Karpas-422 (cell line): ENCODE results near the gene YIPF1. TPM values are rescaled to one million over a fixed set of nuclear protein-coding genes. Genes with fewer than 3 reads are reported as not detected.

Source experiments
- DNase-seq: peaks from one replicate; pipeline ENCODE4 v3.0.0-alpha.2; 2015
- H2AFZ ChIP-seq: fragments of 200-600 bp; sonication (generic); 2 replicates; pipeline ENCODE4 v1.6.1; 2014; ENCODE audit warnings: antibody characterized with exemption, low read length, mixed read lengths
- H3K27ac ChIP-seq: fragments of 200-600 bp; sonication (generic); 2 replicates; pipeline ENCODE4 v1.5.1; 2014; ENCODE audit warnings: mild to moderate bottlenecking, low read length, moderate library complexity
- H3K27me3 ChIP-seq: fragments of 200-600 bp; sonication (generic); 2 replicates; pipeline ENCODE4 v1.6.1; 2014; ENCODE audit warnings: low read length, mixed read lengths
- H3K36me3 ChIP-seq: fragments of 200-600 bp; sonication (generic); 2 replicates; pipeline ENCODE4 v1.6.1; 2014; ENCODE audit warnings: low read length, mixed read lengths; ENCODE audit not compliant: insufficient read depth
- H3K4me1 ChIP-seq: fragments of 200-600 bp; sonication (generic); 2 replicates; pipeline ENCODE4 v1.6.1; 2014; ENCODE audit warnings: mild to moderate bottlenecking, low read length, mixed read lengths
- H3K4me2 ChIP-seq: fragments of 200-600 bp; sonication (generic); 2 replicates; pipeline ENCODE4 v1.6.1; 2014; ENCODE audit warnings: low read length, low read depth, mild to moderate bottlenecking; ENCODE audit not compliant: poor library complexity, severe bottlenecking
- H3K4me3 ChIP-seq: fragments of 200-600 bp; sonication (generic); 2 replicates; pipeline ENCODE4 v1.5.1; 2014; ENCODE audit warnings: mild to moderate bottlenecking, antibody characterized with exemption, low read length, mixed read lengths
- H3K79me2 ChIP-seq: fragments of 200-600 bp; sonication (generic); 2 replicates; pipeline ENCODE4 v1.6.1; 2014; ENCODE audit warnings: mild to moderate bottlenecking, low read length, mixed read lengths
- H3K9ac ChIP-seq: fragments of 200-600 bp; sonication (generic); 2 replicates; pipeline ENCODE4 v1.6.0; 2014; ENCODE audit warnings: low read length
- H3K9me2 ChIP-seq: fragments of 200-600 bp; sonication (generic), shearing (Covaris generic); replicated peaks from 2 replicates; pipeline ENCODE4 v1.6.0; 2014; ENCODE audit warnings: mild to moderate bottlenecking, low read length, moderate library complexity; ENCODE audit not compliant: insufficient read depth
- H3K9me3 ChIP-seq: fragments of 300-700, 200-600 bp; sonication (generic); 2 replicates; pipeline ENCODE4 v1.6.1; 2014; ENCODE audit warnings: low read length, mixed read lengths
- H4K20me1 ChIP-seq: fragments of 200-600 bp; sonication (generic); 2 replicates; pipeline ENCODE4 v1.6.1; 2014; ENCODE audit warnings: mild to moderate bottlenecking, antibody characterized with exemption, low read length, low read depth; ENCODE audit not compliant: insufficient read depth
- total RNA-seq: library from RNA; depleted of rRNA; stranded (reverse); fragments of >200 nt; shearing (Covaris generic); gene quantifications from 2 replicates; pipeline ENCODE4 v1.2.3, GENCODE V29; 2014; ENCODE audit warnings: low replicate concordance

YIPF1 gene
- total RNA-seq, 1 experiment from 2014 or later = 87.4 TPM

DNA sequence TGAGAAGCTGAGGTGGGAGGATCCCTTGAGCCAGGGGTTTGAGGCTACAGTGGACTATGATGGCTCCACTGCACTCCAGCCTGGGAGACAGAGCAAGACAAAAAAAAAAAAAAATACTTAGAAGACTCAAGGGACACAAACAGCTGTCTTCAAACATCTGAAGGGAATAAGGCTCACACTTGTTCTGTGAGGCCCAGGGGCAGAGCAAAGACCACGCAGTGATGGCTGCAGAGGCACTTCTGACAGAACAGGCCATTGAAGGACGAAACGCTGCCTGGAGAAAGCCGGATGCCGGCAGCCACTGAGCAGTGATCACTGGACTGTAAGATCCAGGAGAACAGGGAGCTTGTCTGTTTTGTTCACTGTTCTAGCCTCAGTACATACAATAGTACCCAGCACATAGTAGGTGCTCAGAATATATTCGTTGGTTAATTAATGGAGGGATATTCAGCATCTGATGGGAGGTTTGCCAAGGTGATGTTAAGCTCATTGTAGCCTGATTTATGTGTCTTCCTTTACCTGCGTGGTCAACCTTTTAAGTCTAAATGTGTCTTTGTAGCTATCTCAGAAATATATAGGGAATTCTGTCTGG, 39.4 kb downstream of the YIPF1 start:
- no peak overlapping the region for H3K9ac ChIP-seq
- H3K36me3 ChIP-seq = 0 out of 2 replicates have a peak, but pooled peaks cover 4% of the 10 kb centered on the region
- no peaks in the 10 kb centered on the region for H3K27me3 ChIP-seq
- H3K79me2 ChIP-seq = no peaks in the 10 kb centered on the region
- H3K9me3 ChIP-seq = no peaks in the 10 kb centered on the region
- no peaks in the 10 kb centered on the region for H3K4me1 ChIP-seq
- no peak overlapping the region for H2AFZ ChIP-seq
- H3K4me2 ChIP-seq = no peak overlapping the region
- no peaks in the 10 kb centered on the region for H3K9me2 ChIP-seq
- H3K27ac ChIP-seq = no peak overlapping the region
- DNase-seq = no peak
- H3K4me3 ChIP-seq = no peak overlapping the region
- H4K20me1 ChIP-seq = no peaks in the 10 kb centered on the region

DNA sequence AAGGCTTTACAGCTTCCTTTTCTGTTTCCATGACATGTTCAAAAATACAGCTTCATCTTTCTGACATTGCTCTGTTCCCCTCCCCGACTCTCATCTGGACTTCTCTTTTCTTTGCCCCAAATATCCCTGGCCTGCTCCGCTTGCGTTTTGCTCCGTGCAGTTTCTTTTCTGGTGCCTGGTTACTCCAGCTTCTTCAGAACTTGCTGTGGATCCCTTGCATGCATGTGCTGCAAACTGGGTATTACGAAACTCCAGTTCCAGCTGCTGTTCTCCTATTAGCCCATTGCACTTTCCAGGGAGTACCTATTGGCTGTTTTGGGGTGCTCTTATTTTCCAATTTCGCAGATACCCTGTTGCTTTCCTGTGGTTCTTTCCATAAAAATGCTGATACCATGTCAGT, 41.6 kb downstream of the YIPF1 start:
- no peak overlapping the region for H3K4me3 ChIP-seq
- DNase-seq = no peak
- no peak overlapping the region for H3K27ac ChIP-seq
- H3K4me1 ChIP-seq = no peaks in the 10 kb centered on the region
- H3K36me3 ChIP-seq = 0 out of 2 replicates have a peak, but pooled peaks cover 4% of the 10 kb centered on the region
- no peak overlapping the region for H3K9ac ChIP-seq
- H3K4me2 ChIP-seq = no peak overlapping the region
- H3K79me2 ChIP-seq = no peaks in the 10 kb centered on the region
- H3K27me3 ChIP-seq = no peaks in the 10 kb centered on the region
- no peak overlapping the region for H2AFZ ChIP-seq
- no peaks in the 10 kb centered on the region for H3K9me3 ChIP-seq
- no peaks in the 10 kb centered on the region for H3K9me2 ChIP-seq
- H4K20me1 ChIP-seq = no peaks in the 10 kb centered on the region

DNA sequence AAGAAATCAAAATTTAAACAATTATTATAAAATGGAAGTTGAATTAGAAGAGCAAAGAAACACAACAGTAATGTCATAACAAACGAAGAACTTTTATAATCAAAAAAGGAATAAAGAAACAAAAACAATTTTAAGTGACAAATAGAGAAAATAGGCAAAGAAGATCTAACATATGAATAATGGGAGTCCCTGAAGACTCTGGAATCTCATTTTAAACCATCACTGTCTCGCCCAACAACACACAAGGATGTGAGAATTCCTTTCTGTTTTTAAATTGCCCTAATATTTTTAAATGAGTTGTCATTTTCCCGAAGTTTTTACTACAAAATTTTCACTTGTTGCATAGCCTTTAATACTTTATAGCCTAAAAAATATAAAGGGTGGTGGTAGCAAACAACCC, 47.2 kb downstream of the YIPF1 start:
- Histone ChIP-seq H3K4me3 (no peak overlapping the region), H3K9me2 (no peaks in the 10 kb centered on the region), H2AFZ (no peak overlapping the region), H3K9me3 (no peaks in the 10 kb centered on the region), H3K36me3 (no peaks in the 10 kb centered on the region), H3K9ac (no peak overlapping the region), H3K4me1 (peaks cover 10% of the 10 kb centered on the region), H3K27me3 (no peaks in the 10 kb centered on the region), H3K27ac (no peak overlapping the region), H4K20me1 (no peaks in the 10 kb centered on the region), H3K4me2 (no peak overlapping the region), H3K79me2 (peaks cover 10% of the 10 kb centered on the region)
- no peak for DNase-seq

DNA sequence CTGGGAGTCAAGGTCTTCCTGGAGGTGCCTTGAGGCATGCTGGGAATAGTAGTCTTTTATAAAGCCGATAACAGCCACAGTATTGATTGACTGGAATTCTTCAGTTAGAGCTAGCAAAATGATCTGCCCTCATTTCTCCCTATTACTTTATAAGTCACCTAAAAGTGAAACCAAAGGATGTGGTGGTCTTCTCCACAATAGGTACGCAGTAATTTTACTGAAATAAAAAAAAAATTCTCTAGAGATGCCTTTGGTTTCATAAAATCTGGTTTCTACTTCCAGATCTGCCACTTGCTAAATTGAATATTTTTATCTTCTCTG, 51.0 kb downstream of the YIPF1 start:
- Histone ChIP-seq H4K20me1 (no peaks in the 10 kb centered on the region), H3K4me2 (peak overlapping the region; percentile 61), H3K79me2 (peaks cover 47% of the 10 kb centered on the region), H3K9me2 (no peaks in the 10 kb centered on the region), H3K9me3 (no peaks in the 10 kb centered on the region), H3K4me3 (peak overlapping the region; percentile 84), H3K36me3 (peaks cover 14% of the 10 kb centered on the region; the same call in 1 of the 2 replicates), H3K27me3 (no peaks in the 10 kb centered on the region), H2AFZ (peak overlapping the region; percentile 94), H3K9ac (peak overlapping the region; percentile 84), H3K27ac (peak overlapping the region; percentile 96; the same call in 1 of the 2 replicates), H3K4me1 (peaks cover 45% of the 10 kb centered on the region)
- DNase-seq = no peak

DNA sequence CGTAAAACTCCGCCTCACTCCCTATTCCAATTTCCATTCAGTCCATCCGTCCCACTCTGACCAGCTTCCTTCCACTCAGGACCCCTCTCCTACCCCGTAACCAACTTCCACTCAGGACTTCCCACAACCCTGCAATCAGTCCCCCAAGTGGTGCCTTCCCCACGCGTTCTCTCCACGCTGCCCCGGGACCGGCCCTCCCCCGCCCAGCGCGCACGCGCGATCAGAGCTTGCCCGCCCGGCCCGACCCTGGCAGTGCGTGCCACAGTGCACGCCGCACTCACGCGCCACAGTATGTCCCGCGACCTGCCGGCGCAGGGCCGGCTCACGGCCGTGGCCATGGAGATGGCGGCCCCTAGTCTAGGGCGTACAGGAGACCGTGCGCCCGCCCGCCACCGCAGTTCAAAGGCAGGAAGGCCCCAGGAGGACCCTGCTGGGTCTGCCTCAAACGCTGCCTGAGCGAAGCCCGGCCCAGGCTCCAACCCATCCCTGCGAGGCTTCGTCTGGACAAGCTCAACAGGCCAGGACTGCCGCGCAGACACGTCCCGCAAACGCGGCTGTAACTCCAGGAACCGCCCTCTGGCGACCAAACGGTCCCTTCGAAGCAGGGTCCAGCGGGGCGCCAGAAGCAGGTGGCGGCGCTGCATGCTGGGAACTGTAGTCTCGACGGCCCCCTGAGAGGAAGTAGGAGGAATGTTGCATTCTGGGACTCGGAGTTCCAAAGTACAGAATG, 51.5 kb downstream of the YIPF1 start, which contains the start of gene NDC1:
NDC1 (minus strand) TSS at position 373 of the 730 bp plus-strand sequence; CDS start at position 338, 35 bp downstream.
- Histone ChIP-seq H3K9me2 (no peaks in the 10 kb centered on the region), H2AFZ (peak within 1 kb of the TSS; percentile 94), H3K9ac (peak within 1 kb of the TSS; percentile 84), H4K20me1 (no peaks in the 10 kb centered on the region), H3K79me2 (peaks cover 52% of the 10 kb centered on the region), H3K27ac (peak within 1 kb of the TSS; percentile 96), H3K4me3 (peak within 1 kb of the TSS; percentile 84), H3K27me3 (no peaks in the 10 kb centered on the region), H3K4me1 (peaks cover 50% of the 10 kb centered on the region), H3K4me2 (peak within 1 kb of the TSS; percentile 61), H3K36me3 (peaks cover 18% of the 10 kb centered on the region; the same call in 1 of the 2 replicates), H3K9me3 (no peaks in the 10 kb centered on the region)
- DNase-seq = peak; percentile 97

DNA sequence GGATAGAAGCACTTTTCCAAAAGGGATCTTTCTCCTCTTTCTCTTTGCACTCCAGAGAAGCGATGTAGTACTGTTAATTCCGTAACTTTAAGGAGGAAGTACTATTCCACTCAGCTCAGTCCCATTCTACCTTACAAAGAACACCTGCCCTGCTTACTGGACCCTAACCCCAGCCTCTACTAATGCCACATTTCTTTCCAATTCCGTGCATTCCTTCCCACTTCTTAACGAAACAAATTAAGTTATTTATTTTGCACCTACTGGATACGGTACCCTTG, 52.0 kb downstream of the YIPF1 start:
- Histone ChIP-seq H3K9me3 (no peaks in the 10 kb centered on the region), H3K9ac (peak overlapping the region; percentile 84), H3K27me3 (no peaks in the 10 kb centered on the region), H3K27ac (peak overlapping the region; percentile 96), H3K4me3 (peak overlapping the region; percentile 84), H3K4me1 (peaks cover 51% of the 10 kb centered on the region), H2AFZ (no peak overlapping the region), H4K20me1 (no peaks in the 10 kb centered on the region), H3K9me2 (no peaks in the 10 kb centered on the region), H3K36me3 (peaks cover 23% of the 10 kb centered on the region; the same call in 1 of the 2 replicates), H3K79me2 (peaks cover 57% of the 10 kb centered on the region), H3K4me2 (peak overlapping the region; percentile 61)
- no peak for DNase-seq

DNA sequence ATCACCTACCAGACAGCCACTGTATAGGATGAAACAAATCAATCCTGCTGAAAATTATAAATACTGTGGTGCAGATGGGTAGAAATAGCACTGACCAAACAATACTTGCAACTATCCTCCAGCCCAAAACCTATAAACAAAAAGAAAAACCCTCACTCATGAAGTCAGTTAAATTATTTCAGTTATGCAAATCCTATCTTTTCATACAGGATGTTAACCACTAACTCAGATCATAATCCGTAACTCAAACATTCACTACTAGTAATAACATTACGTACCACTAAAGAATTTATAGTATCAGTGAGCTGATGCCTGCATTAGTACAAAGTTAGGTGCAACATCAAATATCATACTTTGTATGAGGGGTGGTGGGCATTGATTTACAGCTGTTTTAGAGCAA, 54.1 kb downstream of the YIPF1 start:
- peaks cover 47% of the 10 kb centered on the region for H3K4me1 ChIP-seq
- peaks cover 33% of the 10 kb centered on the region; the same call in 1 of the 2 replicates for H3K36me3 ChIP-seq
- peaks cover 71% of the 10 kb centered on the region for H3K79me2 ChIP-seq
- no peaks in the 10 kb centered on the region for H3K9me2 ChIP-seq
- H3K27me3 ChIP-seq = no peaks in the 10 kb centered on the region
- H3K9ac ChIP-seq = peak overlapping the region; percentile 84
- H3K4me2 ChIP-seq = peak overlapping the region; percentile 61
- H3K4me3 ChIP-seq = peak overlapping the region; percentile 84
- DNase-seq = peak; percentile 69
- H4K20me1 ChIP-seq = no peaks in the 10 kb centered on the region
- no peak overlapping the region for H2AFZ ChIP-seq
- H3K9me3 ChIP-seq = no peaks in the 10 kb centered on the region
- peak overlapping the region; percentile 96 for H3K27ac ChIP-seq

DNA sequence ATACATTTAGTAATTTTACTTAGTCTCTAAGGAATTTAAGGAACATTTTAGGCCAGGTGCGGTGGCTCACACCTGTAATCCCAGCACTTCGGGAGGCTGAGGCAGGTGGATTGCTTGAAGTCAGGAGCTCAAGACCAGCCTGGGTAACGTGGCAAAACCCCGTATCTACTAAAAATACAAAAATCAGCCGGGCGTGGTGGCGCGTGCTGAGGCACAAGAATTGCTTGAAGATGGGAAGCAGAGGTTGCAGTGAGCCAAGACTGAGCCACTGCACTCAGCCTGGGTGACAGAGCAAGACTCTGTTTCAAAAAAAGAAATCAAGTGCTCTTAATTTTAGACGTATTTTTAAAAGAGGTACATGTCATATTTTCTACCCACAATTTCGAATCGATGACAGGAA, 54.8 kb downstream of the YIPF1 start:
- Histone ChIP-seq H3K27ac (peak overlapping the region; percentile 96), H3K36me3 (peaks cover 33% of the 10 kb centered on the region; the same call in 1 of the 2 replicates), H2AFZ (no peak overlapping the region), H3K4me3 (peak overlapping the region; percentile 84), H3K4me1 (peaks cover 47% of the 10 kb centered on the region), H3K9ac (peak overlapping the region; percentile 84), H3K27me3 (no peaks in the 10 kb centered on the region), H3K79me2 (peaks cover 71% of the 10 kb centered on the region), H3K4me2 (peak overlapping the region; percentile 61), H3K9me3 (no peaks in the 10 kb centered on the region), H3K9me2 (no peaks in the 10 kb centered on the region), H4K20me1 (no peaks in the 10 kb centered on the region)
- peak; percentile 87 for DNase-seq
